ENCODE data around the gene PTP4A1. TPM values are rescaled to one million over a fixed set of nuclear protein-coding genes. Genes with fewer than 3 reads are reported as not detected.

PTP4A1 gene
- total RNA-seq, 1 donor from 2014 or later = 88.8 TPM

DNA sequence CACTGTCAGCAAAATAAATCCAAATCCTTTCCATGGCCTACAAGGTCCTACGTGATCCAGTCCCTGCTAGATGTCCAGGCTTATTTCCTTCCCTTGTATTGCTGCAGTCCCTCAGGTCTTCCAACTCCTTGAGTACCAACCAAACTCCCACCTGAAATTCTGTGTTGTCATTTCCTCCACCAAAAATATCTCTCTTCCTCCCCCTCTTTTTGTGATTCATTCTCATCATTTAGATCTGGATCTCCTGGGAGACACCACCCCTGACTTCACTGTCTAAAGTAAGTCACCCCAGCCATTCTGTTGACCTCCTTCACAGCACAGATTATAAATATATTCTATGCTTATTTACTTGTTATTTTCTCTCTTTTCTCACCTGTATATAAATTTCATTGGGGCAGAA lies 9.0 kb upstream of the PTP4A1 start:
- Mint-ChIP-seq H3K4me3 (ENCODE audit: low read depth) (no peak overlapping the region), H3K27ac (no peak overlapping the region), H3K36me3 (ENCODE audit: low read depth) (no peaks in the 10 kb centered on the region), H3K4me1 (ENCODE audit: low read depth) (peaks cover 13% of the 10 kb centered on the region), H3K27me3 (ENCODE audit: low read depth) (peaks cover 4% of the 10 kb centered on the region), H3K9me3 (peaks cover 3% of the 10 kb centered on the region)
- DNase-seq (ENCODE audit: low spot score) = no peak
- intact Hi-C loops (cut with micrococcal nuclease) = no loop called here

DNA sequence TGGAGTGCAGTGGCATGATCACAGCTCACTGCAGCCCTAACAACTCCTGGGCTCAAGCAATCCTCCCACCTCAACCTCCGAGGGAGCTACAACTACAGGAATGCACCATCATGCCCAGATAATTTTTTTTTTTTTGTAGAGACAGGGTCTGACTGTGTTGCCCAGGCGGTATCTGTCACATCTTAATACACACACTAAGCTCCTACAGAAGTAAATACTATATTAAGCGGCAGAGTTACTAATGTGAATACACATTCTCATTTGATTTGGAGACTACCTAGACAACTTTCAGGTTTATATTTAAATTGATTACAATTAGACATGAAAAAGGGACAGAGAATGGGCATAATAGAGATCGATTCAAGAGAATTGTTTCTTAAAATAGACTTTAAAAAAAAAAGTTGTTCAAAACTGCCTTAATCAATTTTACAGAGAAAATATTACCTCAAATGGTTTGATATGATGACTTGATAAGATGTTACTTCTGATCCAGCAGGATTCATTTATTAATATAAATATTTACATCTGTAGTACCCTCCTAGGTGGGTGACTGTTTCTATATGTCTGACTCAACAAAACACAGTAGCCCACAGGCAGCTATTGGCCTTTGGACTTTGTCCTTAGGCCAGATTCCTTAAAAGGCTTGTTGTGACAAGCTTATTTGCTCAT lies 7.1 kb upstream of the PTP4A1 start:
- no peak overlapping the region for H3K4me3 Mint-ChIP-seq (ENCODE audit: low read depth)
- no peak for DNase-seq (ENCODE audit: low spot score)
- H3K27me3 Mint-ChIP-seq (ENCODE audit: low read depth) = peaks cover 3% of the 10 kb centered on the region
- peaks cover 13% of the 10 kb centered on the region for H3K4me1 Mint-ChIP-seq (ENCODE audit: low read depth)
- H3K36me3 Mint-ChIP-seq (ENCODE audit: low read depth) = no peaks in the 10 kb centered on the region
- peaks cover 3% of the 10 kb centered on the region for H3K9me3 Mint-ChIP-seq
- no peak overlapping the region for H3K27ac Mint-ChIP-seq
- intact Hi-C loops (cut with micrococcal nuclease) = no loop called here

GRCh38 chr6:63565727-63566596 lies 6.3 kb upstream of the PTP4A1 start:
- intact Hi-C loops (cut with micrococcal nuclease) = no loop called here
- Mint-ChIP-seq H3K9me3 (peaks cover 3% of the 10 kb centered on the region), H3K36me3 (ENCODE audit: low read depth) (no peaks in the 10 kb centered on the region), H3K4me1 (ENCODE audit: low read depth) (peaks cover 15% of the 10 kb centered on the region), H3K27me3 (ENCODE audit: low read depth) (peaks cover 1% of the 10 kb centered on the region), H3K27ac (no peak overlapping the region), H3K4me3 (ENCODE audit: low read depth) (no peak overlapping the region)
- no peak for DNase-seq (ENCODE audit: low spot score)

GRCh38 chr6:63567966-63568365 lies 4.3 kb upstream of the PTP4A1 start:
- Mint-ChIP-seq H3K4me3 (ENCODE audit: low read depth) (no peak overlapping the region), H3K36me3 (ENCODE audit: low read depth) (no peaks in the 10 kb centered on the region), H3K27ac (no peak overlapping the region), H3K9me3 (peaks cover 3% of the 10 kb centered on the region), H3K27me3 (ENCODE audit: low read depth) (no peaks in the 10 kb centered on the region), H3K4me1 (ENCODE audit: low read depth) (peaks cover 24% of the 10 kb centered on the region)
- intact Hi-C loops (cut with micrococcal nuclease) = no loop called here
- DNase-seq (ENCODE audit: low spot score) = no peak

DNA sequence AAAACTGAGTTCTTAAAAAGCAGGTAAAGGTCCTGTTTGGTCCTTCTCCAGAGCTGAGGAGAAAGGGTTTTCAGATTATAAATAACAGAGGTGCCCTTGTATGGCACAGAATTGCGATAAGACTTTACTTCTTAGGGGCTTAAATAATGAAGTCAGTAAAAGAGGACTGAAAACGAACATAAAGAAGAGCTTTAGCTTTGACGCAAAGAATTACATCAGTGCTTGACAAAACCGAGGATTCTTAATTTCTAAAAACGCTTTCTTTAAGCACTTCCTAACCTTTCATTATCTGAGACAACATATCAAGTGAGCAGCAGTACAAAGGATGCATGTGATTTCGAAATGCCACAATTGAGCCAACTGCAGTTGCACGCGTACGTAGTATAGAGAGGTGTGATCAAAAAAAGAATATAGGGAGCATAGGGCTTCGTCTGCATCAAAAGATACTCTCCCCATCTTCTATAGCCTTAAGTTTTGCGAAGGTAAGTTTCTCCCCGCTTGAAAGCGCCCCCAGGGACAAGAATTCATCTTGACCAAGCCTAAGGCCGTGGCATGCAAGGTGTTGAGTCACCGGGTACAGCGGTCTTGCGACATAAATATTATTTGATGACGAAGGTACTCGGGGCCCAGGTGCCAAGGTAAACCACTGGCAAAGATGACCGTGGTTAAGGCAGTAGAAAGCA lies 778 bp upstream of the PTP4A1 start:
- Mint-ChIP-seq H3K36me3 (ENCODE audit: low read depth) (peaks cover 21% of the 10 kb centered on the region), H3K9me3 (peaks cover 3% of the 10 kb centered on the region), H3K27me3 (ENCODE audit: low read depth) (no peaks in the 10 kb centered on the region), H3K4me3 (ENCODE audit: low read depth) (peak overlapping the region; percentile 83), H3K27ac (peak overlapping the region; percentile 93), H3K4me1 (ENCODE audit: low read depth) (peaks cover 33% of the 10 kb centered on the region)
- intact Hi-C loops (cut with micrococcal nuclease) = loop anchor here (1.0 to 2.0 kb wide), 4 partner anchors 42 to 219 kb away; partner anchors contain the start of gene PHF3
- no peak for DNase-seq (ENCODE audit: low spot score)

DNA sequence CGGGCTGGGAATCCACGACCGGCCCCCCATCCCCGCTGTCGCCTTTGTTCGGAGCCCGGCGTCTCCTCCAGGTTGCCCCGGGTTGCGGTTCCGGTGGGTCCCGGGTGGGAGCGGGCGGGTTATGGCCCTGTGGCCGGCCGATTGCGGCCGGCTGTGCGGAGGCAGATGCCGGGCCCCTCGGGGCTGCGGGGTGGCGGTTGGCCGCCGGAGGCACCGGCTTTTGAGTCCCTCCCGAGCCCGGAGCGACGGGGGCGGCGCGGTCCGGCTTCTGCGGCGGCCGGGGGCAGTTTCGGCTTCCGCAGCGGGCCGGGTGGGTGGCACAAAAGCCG lies 431 bp downstream of the PTP4A1 start:
- Mint-ChIP-seq H3K27me3 (ENCODE audit: low read depth) (no peaks in the 10 kb centered on the region), H3K27ac (peak overlapping the region; percentile 93), H3K4me1 (ENCODE audit: low read depth) (peaks cover 38% of the 10 kb centered on the region), H3K36me3 (ENCODE audit: low read depth) (peaks cover 31% of the 10 kb centered on the region), H3K4me3 (ENCODE audit: low read depth) (peak overlapping the region; percentile 97), H3K9me3 (no peaks in the 10 kb centered on the region)
- intact Hi-C loops (cut with micrococcal nuclease) = loop anchor here (1.0 to 2.0 kb wide), 5 partner anchors 43 to 220 kb away; partner anchors contain the start of gene PHF3
- DNase-seq (ENCODE audit: low spot score) = no peak

DNA sequence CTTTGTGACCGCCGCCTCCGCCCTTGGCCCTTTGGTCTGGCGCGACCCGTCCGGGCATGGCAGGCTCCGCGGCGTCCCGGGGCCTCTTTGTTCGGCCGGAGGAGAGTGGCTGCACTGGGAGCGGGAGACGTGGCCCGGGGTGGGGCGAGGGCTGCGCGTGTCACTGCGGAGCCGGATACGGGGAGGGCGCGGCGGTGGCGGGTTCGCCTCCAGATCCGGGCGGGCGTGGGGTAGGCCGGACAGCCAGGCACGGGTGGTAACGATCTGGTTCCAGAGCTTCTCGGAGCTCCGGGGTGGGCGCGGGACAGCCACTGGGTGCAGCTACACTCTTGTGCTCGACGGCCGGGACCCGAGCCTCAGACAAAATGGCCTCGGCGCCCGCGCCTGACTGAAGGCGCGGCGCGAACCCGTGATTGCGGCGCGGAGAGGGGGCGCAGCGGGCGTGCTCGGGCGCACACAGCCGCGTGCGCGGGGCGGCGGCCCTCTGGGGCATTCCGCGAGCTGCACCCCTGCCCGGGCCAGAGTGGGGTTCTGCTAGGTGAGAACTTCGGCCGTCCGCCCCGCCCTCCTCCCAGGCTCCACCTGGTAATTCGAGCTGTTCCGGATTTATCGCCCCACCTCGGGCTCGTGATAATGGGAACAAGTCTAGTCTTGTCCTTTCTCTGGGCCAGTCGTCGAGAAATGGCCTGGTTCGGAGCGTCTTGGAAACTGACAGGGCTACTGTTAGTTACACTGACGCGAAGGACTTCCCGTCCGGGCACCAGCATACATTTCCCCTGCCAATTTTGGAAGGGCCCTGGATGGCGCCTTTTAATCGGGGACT lies 1.0 kb downstream of the PTP4A1 start:
- peaks cover 33% of the 10 kb centered on the region for H3K4me1 Mint-ChIP-seq (ENCODE audit: low read depth)
- H3K4me3 Mint-ChIP-seq (ENCODE audit: low read depth) = peak overlapping the region; percentile 97
- H3K27ac Mint-ChIP-seq = peak overlapping the region; percentile 94
- H3K27me3 Mint-ChIP-seq (ENCODE audit: low read depth) = no peaks in the 10 kb centered on the region
- peak; percentile 66 for DNase-seq (ENCODE audit: low spot score)
- peaks cover 31% of the 10 kb centered on the region for H3K36me3 Mint-ChIP-seq (ENCODE audit: low read depth)
- intact Hi-C loops (cut with micrococcal nuclease) = loop anchor here (1.0 to 2.0 kb wide), 3 partner anchors 51 to 220 kb away; no protein-coding TSS in a partner anchor
- H3K9me3 Mint-ChIP-seq = no peaks in the 10 kb centered on the region

DNA sequence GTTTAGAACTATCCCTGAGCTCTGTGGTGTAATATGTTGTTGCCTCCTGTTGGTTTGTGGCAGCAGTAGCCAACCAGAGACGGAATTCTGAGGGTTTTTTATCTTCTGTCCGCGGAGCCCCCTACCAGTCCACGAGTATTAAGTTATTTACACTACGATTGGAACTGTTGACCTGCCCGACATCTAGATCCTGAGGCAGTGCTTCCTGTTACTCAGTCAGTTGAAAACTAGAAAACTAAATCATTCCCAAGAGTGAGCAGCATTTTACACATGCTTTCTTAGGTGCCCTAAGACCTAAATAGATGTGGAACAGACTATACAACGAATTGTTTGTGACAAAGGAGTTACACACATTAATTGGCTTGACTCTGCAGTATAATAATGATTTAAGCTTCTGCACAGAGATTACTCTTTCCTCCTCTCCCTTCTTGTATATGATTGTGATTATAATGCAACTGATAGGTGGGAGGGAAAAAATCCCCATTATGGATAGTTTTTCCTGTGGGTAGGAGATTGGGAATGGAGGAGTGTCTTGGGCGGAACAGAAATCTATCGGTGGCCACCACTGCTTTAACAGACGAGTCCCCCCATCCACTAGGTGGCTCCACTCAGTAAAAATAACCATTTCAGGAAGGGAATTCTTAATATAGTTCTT lies 1.7 kb downstream of the PTP4A1 start:
- H3K4me3 Mint-ChIP-seq (ENCODE audit: low read depth) = peak overlapping the region; percentile 97
- H3K9me3 Mint-ChIP-seq = no peaks in the 10 kb centered on the region
- intact Hi-C loops (cut with micrococcal nuclease) = loop anchor here (1.0 to 2.0 kb wide), 3 partner anchors 52 to 221 kb away; no protein-coding TSS in a partner anchor
- peaks cover 34% of the 10 kb centered on the region for H3K36me3 Mint-ChIP-seq (ENCODE audit: low read depth)
- no peaks in the 10 kb centered on the region for H3K27me3 Mint-ChIP-seq (ENCODE audit: low read depth)
- H3K27ac Mint-ChIP-seq = peak overlapping the region; percentile 94
- H3K4me1 Mint-ChIP-seq (ENCODE audit: low read depth) = peaks cover 33% of the 10 kb centered on the region
- DNase-seq (ENCODE audit: low spot score) = peak; percentile 15

DNA sequence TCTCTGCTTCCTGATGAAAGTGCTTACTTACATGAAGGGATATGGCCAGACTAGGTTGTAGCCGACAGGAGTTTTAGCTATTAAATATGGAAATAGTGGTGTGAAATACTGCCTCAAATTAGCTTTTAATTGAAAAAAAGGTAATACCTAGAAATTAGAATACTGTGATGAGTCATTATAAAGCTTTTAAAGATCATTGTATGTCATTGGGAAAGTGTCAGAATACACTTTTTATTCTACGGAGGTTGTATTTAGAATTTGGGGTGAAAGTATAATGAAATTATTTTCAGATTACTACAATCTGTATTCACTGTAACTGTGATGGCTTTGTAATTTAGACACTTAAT lies 2.2 kb downstream of the PTP4A1 start:
- Mint-ChIP-seq H3K9me3 (no peaks in the 10 kb centered on the region), H3K36me3 (ENCODE audit: low read depth) (peaks cover 37% of the 10 kb centered on the region), H3K4me1 (ENCODE audit: low read depth) (peaks cover 33% of the 10 kb centered on the region), H3K4me3 (ENCODE audit: low read depth) (peak overlapping the region; percentile 97), H3K27ac (no peak overlapping the region), H3K27me3 (ENCODE audit: low read depth) (no peaks in the 10 kb centered on the region)
- no peak for DNase-seq (ENCODE audit: low spot score)
- intact Hi-C loops (cut with micrococcal nuclease) = no loop called here

DNA sequence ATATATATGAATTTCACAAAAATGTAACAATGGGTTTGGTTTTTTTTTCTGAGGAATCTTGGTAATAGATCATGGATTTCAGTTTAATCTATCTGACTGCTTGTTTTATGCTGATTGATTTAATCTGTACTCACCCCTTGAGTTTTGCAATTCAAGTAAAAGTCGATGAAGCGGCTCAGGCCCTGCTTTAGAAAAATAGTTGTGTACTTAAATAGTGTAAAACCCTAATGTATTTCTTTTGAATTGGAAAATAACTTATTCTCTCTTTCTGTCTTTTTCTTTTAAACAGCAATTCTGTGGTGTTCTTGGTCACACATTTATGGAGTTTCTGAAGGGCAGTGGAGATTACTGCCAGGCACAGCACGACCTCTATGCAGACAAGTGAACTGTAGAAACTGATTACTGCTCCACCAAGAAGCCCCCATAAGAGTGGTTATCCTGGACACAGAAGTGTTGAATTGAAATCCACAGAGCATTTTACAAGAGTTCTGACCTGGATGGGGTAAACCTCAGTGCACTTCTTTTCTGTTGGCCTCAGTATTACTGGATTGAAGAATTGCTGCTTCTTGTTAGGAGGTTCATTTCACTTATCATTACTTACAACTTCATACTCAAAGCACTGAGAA lies 4.0 kb downstream of the PTP4A1 start:
- no peak for DNase-seq (ENCODE audit: low spot score)
- H3K9me3 Mint-ChIP-seq = no peaks in the 10 kb centered on the region
- no peaks in the 10 kb centered on the region for H3K27me3 Mint-ChIP-seq (ENCODE audit: low read depth)
- H3K4me1 Mint-ChIP-seq (ENCODE audit: low read depth) = peaks cover 31% of the 10 kb centered on the region
- intact Hi-C loops (cut with micrococcal nuclease) = no loop called here
- H3K4me3 Mint-ChIP-seq (ENCODE audit: low read depth) = peak overlapping the region; percentile 37
- H3K36me3 Mint-ChIP-seq (ENCODE audit: low read depth) = peaks cover 55% of the 10 kb centered on the region
- H3K27ac Mint-ChIP-seq = no peak overlapping the region

GRCh38 chr6:63576985-63577712 lies 4.9 kb downstream of the PTP4A1 start:
- no peak for DNase-seq (ENCODE audit: low spot score)
- H3K27me3 Mint-ChIP-seq (ENCODE audit: low read depth) = no peaks in the 10 kb centered on the region
- no peak overlapping the region for H3K27ac Mint-ChIP-seq
- H3K4me1 Mint-ChIP-seq (ENCODE audit: low read depth) = peaks cover 24% of the 10 kb centered on the region
- no peaks in the 10 kb centered on the region for H3K9me3 Mint-ChIP-seq
- peaks cover 60% of the 10 kb centered on the region for H3K36me3 Mint-ChIP-seq (ENCODE audit: low read depth)
- intact Hi-C loops (cut with micrococcal nuclease) = no loop called here
- no peak overlapping the region for H3K4me3 Mint-ChIP-seq (ENCODE audit: low read depth)

Measured in activated T-helper 2 cell treated with anti-CD3 and anti-CD28 coated beads, Interferon-gamma antibody, Interleukin-2, Interleukin-4, amounts not matched to agents 10 μg/mL and 5 μg/mL and 100 μg/mL, durations not matched to agents 14 hours and 24 hours and 36 hours (primary cell).